ENCODE results near the gene SPI1. TPM values are rescaled to one million over a fixed set of nuclear protein-coding genes. Genes with fewer than 3 reads are reported as not detected.

Gene SPI1
- total and polyA plus RNA-seq, 8 donors, result 1.0 to 24.2 (median 5.6) TPM

DNA sequence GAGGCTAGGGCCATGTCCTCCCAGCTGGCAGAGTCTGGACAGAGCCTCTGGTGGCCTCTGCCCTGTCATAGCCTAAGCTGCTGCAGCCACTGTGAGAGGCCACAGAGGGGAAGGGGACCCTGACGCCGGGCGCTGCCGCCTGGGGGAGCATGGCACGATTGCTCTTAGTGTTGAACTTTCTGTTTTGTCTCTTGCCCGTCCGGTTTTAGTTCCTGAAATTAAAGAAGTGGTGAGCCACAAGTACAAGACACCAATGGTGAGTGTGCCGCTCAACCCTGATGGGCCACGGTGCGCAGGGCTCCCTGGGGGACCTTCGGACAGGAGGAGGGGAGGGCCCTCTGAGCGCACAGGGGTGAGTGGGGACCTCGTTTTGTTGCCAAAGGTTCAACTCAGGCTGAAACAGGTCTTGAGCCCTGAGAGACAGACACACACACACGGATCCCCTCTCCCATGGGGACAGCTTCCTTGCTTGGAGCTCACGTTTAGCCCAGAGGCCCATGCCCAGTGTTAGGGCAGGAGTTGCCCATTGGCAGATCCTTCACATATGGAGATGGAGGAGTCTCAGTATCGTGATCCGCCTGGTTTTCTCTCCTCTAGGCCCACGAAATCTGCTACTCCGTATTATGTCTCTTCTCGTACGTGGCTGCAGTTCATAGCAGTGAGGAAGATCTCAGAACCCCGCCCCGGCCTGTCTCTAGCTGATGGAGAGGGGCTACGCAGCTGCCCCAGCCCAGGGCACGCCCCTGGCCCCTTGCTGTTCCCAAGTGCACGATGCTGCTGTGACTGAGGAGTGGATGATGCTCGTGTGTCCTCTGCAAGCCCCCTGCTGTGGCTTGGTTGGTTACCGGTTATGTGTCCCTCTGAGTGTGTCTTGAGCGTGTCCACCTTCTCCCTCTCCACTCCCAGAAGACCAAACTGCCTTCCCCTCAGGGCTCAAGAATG, 49.6 kb downstream of the SPI1 start:
- ATAC-seq (peak in 1 of 4 donors; percentile 24), FAIRE-seq (no peak), DNase-seq (peak in 1 of 6 donors; percentile 32)
- H3K4me3 ChIP-seq, result no peak overlapping the region
- WGBS, 2 donors, result 87 to 88% methylated on average over 29 of the region's 29 CpGs
- TF ChIP-seq, protein P1, sequence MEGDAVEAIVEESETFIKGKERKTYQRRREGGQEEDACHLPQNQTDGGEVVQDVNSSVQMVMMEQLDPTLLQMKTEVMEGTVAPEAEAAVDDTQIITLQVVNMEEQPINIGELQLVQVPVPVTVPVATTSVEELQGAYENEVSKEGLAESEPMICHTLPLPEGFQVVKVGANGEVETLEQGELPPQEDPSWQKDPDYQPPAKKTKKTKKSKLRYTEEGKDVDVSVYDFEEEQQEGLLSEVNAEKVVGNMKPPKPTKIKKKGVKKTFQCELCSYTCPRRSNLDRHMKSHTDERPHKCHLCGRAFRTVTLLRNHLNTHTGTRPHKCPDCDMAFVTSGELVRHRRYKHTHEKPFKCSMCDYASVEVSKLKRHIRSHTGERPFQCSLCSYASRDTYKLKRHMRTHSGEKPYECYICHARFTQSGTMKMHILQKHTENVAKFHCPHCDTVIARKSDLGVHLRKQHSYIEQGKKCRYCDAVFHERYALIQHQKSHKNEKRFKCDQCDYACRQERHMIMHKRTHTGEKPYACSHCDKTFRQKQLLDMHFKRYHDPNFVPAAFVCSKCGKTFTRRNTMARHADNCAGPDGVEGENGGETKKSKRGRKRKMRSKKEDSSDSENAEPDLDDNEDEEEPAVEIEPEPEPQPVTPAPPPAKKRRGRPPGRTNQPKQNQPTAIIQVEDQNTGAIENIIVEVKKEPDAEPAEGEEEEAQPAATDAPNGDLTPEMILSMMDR (IDR thresholded peaks at IDR 0.05), result no peak
- H3K27me3 ChIP-seq, result no peaks in the 10 kb centered on the region
- H3K27ac ChIP-seq, result no peak overlapping the region
- no peaks in the 10 kb centered on the region for H3K4me1 ChIP-seq
- intact Hi-C loops (cut with DNase I), result no loop called here
- H3K36me3 ChIP-seq, result peaks cover 0 to 27% (median 21%) of the 10 kb centered on the region in 3 donors
- H3K9me3 ChIP-seq, result no peaks in the 10 kb centered on the region

DNA sequence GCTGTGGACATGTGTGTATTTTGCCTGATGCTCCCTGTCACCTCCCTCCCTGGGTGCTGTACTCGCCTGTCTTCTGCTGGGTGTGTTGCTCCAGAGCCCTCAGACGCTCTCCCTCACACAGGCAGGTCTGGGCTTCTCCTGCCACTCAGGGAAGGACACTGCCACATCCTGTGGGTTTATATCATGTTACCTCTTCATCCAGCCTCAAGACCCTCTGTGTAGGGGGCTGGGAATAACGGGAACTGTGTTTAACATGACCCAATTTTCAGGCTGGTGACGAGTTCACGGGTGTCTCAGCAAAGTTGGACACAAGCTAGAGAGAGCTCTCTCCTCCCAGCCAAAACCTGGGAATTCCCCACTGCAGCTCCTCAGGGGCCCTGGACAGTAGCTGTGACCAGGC, 50.4 kb downstream of the SPI1 start:
- ATAC-seq, result no peak

DNA sequence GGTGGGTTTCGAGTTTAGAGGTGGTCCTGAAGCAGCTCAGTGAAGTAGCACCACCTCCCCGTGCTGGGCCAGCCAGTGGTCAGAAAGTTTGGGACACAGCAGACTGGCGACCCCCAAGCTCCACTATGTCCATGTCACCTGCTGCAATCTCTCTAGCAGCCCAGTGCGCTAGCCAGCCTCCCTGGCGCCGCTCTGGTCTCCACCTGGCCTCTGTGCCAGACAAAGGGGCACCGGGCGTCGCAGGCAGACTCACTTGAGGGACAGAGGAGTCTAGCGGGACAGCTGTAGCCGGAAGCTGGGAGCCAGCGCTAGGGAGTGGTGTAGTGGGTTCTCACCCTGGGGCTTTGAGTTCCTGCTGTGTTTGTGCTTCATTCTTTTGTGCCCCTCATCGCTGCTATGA, 51.3 kb downstream of the SPI1 start:
- Histone ChIP-seq H3K4me3 (no peak overlapping the region), H3K9me3 (no peaks in the 10 kb centered on the region), H3K4me1 (no peaks in the 10 kb centered on the region), H3K27me3 (no peaks in the 10 kb centered on the region), H3K27ac (no peak overlapping the region), H3K36me3 (peaks cover 0 to 27% (median 21%) of the 10 kb centered on the region in 3 donors)
- intact Hi-C loops (cut with DNase I), result no loop called here
- TF ChIP-seq, protein P1 (IDR thresholded peaks at IDR 0.05), result no peak
- no peak for FAIRE-seq
- DNase-seq, result peak in 1 of 6 donors; percentile 52
- 93 to 94% methylated on average over 13 of the region's 13 CpGs for WGBS, 2 donors
- no peak for ATAC-seq

More for the DNA sequence above, 50.4 kb downstream of the SPI1 start:
- 90 to 94% methylated on average over 5 of the region's 5 CpGs for WGBS, 2 donors
- TF ChIP-seq, protein P1 (IDR thresholded peaks at IDR 0.05), result no peak
- FAIRE-seq (no peak), DNase-seq (no peak)
- Histone ChIP-seq H3K4me3 (no peak overlapping the region), H3K27me3 (no peaks in the 10 kb centered on the region), H3K9me3 (no peaks in the 10 kb centered on the region), H3K36me3 (peaks cover 0 to 27% (median 21%) of the 10 kb centered on the region in 3 donors), H3K4me1 (no peaks in the 10 kb centered on the region), H3K27ac (no peak overlapping the region)
- intact Hi-C loops (cut with DNase I), result no loop called here

DNA sequence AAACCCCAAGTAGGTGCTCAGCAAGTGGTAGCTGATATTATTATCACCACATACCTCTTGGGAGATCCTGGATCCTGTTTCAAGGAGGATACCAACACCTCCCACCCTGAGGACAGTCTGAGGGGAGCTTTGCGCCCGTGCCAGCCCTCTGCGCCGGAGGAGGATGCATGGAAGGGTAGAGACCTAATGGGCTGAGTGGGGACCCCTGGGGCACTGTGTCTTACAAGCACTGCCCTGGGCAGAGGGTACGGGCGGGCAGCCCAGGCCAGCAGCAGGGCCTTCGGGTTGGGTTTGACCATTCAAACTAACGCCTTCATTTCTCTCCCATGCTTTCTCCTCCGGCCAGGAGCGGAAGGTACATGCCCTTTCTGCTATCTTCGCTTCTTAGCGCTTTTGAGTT, 52.1 kb downstream of the SPI1 start:
- Histone ChIP-seq H3K4me1 (no peaks in the 10 kb centered on the region), H3K9me3 (no peaks in the 10 kb centered on the region), H3K27ac (no peak overlapping the region), H3K36me3 (peaks cover 0 to 27% (median 21%) of the 10 kb centered on the region in 3 donors), H3K27me3 (no peaks in the 10 kb centered on the region), H3K4me3 (no peak overlapping the region)
- intact Hi-C loops (cut with DNase I), result no loop called here
- TF ChIP-seq, protein P1 (IDR thresholded peaks at IDR 0.05), result no peak
- peak in 1 of 6 donors; percentile 27 for DNase-seq
- ATAC-seq, result no peak
- WGBS, 2 donors, result 95 to 98% methylated on average over 12 of the region's 12 CpGs
- FAIRE-seq, result no peak
